ENCODE measurements around the gene AFG1L. TPM values are rescaled to one million over a fixed set of nuclear protein-coding genes. Genes with fewer than 3 reads are reported as not detected.

AFG1L gene
- total and polyA plus RNA-seq, 2 experiments from 2014 or later, result 4.1 to 8.7 TPM

- TF ChIP-seq REST (IDR thresholded peaks at IDR 0.05; ENCODE audit: unreplicated experiment), result no peak
- no peak for TF ChIP-seq CTCF (conservative IDR thresholded peaks at IDR 0.05; ENCODE audit: low read depth in 2 of 2)
Measured at GRCh38 chr6:108568101-108568500, 273.2 kb downstream of the AFG1L start (continued).

- DNase-seq (ENCODE audit: low spot score) (no peak), ATAC-seq (no peak)
- Mint-ChIP-seq H3K4me1 (peaks cover 31% of the 10 kb centered on the region), H3K27ac (no peak overlapping the region), H3K27me3 (ENCODE audit: insufficient read depth, low read depth, poor library complexity) (peaks cover 4% of the 10 kb centered on the region), H3K9me3 (no peaks in the 10 kb centered on the region), H3K4me3 (no peak overlapping the region), H3K36me3 (ENCODE audit: low read depth) (peaks cover 32% of the 10 kb centered on the region)
- Histone ChIP-seq H3K27ac (ENCODE audit: low read depth) (no peak overlapping the region), H3K4me1 (ENCODE audit: insufficient read depth) (peaks cover 26% of the 10 kb centered on the region), H3K27me3 (ENCODE audit: insufficient read depth) (peaks cover 7% of the 10 kb centered on the region; the same call in 1 of the 2 replicates), H3K4me2 (no peak overlapping the region), H3K4me3 (no peak overlapping the region), H4K20me1 (replicated peaks; ENCODE audit: insufficient read depth) (peaks cover 21% of the 10 kb centered on the region), H3K79me2 (replicated peaks; ENCODE audit: insufficient read depth) (peaks cover 97% of the 10 kb centered on the region), H3F3A (replicated peaks; ENCODE audit: low read depth) (no peaks in the 10 kb centered on the region), H2AFZ (no peak overlapping the region), H3K9me2 (ENCODE audit: insufficient read depth) (no peaks in the 10 kb centered on the region), H3K36me3 (ENCODE audit: insufficient read depth) (no peaks in the 10 kb centered on the region; the same call in 1 of the 2 replicates)
- no peak for TF ChIP-seq EZH2phosphoT487 (IDR thresholded peaks at IDR 0.05; ENCODE audit: unreplicated experiment)
- TF ChIP-seq EZH2 (IDR thresholded peaks at IDR 0.05; ENCODE audit: low read depth, unreplicated experiment), result no peak
- TF ChIP-seq ETS1 (IDR thresholded peaks at IDR 0.05), result no peak
- TF ChIP-seq REST (IDR thresholded peaks at IDR 0.05; ENCODE audit: unreplicated experiment), result no peak
- TF ChIP-seq ZNF114 (CRISPR knock-in tag; IDR thresholded peaks at IDR 0.05), result no peak
- TF ChIP-seq JUNB (IDR thresholded peaks at IDR 0.05; ENCODE audit: unreplicated experiment), result no peak
- no peak for TF ChIP-seq ZNF331 (CRISPR knock-in tag; IDR thresholded peaks at IDR 0.05; ENCODE audit: low read depth)
- no peak for TF ChIP-seq STAT1 (IDR thresholded peaks at IDR 0.05; ENCODE audit: unreplicated experiment)
- no peak for TF ChIP-seq NANOG (IDR thresholded peaks at IDR 0.05; ENCODE audit: borderline replicate concordance)
Measured at GRCh38 chr6:108568551-108569305, 273.9 kb downstream of the AFG1L start.

Measured in GM23338 (cell line).